Stimulated activated CD4-positive, alpha-beta T cell treated with anti-CD3 and anti-CD28 coated beads, Interleukin-15, amount 100 ng/mL, for 1 hour (primary cell): ENCODE data around the gene LBX1.

Experiments used
- DNase-seq, 2 donors: peaks; one replicate each; pipeline ENCODE4 v3.0.0-alpha.2; 2020; ENCODE audit warnings: low read depth in 1 of 2, low spot score in 1 of 2

The LBX1 gene, protein sequence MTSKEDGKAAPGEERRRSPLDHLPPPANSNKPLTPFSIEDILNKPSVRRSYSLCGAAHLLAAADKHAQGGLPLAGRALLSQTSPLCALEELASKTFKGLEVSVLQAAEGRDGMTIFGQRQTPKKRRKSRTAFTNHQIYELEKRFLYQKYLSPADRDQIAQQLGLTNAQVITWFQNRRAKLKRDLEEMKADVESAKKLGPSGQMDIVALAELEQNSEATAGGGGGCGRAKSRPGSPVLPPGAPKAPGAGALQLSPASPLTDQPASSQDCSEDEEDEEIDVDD

DNA sequence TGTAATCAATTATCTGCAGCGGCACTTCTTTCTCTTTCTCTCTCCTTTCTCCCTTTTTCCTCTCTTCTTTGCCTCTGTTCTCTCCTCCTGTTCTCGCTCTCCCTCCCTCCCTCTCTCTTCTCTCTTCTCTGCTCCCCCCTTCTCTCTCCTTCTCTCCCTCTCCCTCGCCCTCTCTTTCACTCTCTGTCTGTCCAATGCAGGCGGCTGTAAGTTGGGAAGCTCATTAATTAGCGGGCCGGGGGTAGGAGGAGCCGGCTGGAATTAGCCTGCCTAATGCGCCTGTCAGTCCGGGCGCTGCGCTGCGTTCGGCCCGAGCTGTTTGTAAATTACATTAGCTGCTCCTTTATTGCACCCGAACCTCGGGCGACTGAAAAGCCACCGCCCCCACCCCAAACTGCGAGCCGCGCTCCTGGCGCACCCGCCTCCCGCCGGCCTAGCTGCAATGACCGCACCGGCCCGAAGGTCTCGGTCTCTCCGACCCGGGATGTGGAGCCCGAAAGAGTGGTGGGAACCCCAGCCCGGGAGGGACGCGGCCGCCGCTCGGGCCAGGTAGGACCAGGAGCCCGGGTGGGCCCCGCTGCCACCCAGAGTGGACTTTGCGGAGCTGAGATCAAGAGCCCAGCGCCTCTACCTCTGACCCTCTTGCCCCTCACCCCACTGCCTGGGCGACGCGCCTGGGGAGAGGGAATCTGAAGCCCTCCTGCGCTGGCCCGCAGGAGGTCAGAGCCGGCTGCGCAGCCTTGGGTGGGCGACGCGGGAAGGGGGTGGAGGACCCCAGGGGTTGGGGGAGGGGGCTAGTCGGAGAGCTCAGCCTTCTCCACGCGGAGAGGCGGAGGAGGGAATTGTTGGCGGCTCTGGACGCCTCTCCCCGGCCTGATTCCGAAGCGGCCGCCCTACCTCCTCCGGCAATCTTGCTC is at the start of gene LBX1:
TSS of gene LBX1 (minus strand) at position 198 of the 917 bp plus-strand sequence. CDS start 648 bp downstream, outside the sequence.
- DNase-seq, result no peak

DNA sequence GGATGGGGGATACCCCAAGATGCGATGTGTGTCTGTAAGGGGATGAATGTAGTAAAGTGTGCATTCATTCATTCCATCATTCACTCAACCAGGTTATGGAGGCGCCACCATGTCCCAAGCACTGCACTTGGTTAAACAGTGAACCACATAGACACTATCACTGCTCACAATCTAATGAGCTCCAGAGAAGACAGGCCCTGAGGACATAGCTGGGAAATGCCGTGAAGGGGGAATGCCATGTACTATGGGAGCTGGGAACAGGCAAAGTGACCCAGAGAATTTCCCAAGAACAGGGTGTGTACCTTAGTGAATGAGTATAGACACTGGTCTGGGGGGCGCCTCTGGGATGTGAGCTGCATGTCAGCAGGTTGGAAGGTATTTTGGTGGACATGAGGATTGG is 44.5 kb upstream of the LBX1 start:
- DNase-seq, result no peak

DNA sequence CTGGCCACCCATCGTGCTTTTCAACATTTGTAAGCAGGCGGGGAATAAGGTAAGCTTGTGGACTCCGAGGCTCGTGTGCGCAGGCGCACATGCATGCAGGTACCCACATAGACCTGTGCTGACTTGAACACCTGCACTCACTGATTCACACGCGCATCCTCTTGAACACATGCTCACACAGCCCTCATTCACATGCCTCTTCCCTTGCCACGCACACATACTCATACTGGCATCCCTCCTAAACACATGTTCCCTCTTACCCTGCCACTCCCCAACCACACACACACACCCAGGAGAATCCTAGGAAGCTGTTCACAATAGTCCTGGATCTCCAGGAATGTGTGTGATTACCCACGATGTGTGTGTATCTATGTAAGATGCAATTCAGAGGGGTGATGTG is 44.1 kb upstream of the LBX1 start:
- DNase-seq, result no peak

DNA sequence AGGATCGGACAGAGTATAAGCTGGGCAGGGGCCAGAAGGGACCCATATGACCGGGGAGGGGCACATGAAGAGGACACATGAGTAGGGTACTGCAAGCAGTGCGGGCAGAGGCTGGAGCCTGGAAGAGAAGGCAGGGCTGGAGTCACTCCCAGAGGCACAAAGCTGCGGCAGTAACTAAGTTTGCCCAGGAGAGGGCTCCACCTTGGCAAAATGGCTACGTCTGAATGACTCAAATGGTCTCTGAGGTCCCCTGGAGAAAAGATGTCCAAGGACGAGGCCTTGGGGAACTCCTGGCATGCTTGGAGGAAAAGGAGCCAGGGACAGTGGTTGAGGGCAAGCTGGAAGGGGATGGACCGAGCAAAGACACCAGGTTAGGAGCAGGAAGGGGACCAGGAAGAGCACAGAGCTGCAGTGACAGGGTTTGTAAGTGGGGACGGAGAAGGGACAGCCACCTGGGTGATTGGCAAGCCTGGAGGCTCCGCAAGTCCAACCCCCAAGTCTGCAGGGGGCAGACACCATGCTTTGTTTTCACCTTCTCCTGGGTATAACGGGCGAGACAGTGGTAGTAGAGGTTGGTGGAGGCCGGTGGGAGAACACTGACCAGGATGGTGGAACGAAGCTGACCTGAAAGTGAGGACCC is 43.1 kb upstream of the LBX1 start:
- peak in 1 of 2 donors; percentile 39 for DNase-seq

DNA sequence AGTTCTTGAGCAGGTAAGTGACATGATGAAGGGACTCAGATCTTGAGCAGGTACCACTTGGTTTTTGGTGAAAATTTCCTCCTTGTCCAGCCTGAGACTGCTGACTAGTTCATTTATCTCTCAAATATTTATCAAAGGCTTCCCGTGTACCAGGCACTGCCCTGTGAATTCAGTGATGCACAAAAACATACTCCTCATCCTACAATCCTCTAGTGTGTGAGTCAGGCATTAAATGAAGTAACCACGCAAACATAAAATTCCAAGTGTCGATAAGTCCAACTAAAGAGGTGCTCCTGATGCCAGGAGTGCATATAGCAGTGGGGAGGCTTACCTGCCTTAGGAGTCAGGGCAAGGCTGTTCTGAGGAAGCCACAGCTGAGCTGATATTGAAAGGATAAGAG is 41.5 kb upstream of the LBX1 start:
- no peak for DNase-seq

DNA sequence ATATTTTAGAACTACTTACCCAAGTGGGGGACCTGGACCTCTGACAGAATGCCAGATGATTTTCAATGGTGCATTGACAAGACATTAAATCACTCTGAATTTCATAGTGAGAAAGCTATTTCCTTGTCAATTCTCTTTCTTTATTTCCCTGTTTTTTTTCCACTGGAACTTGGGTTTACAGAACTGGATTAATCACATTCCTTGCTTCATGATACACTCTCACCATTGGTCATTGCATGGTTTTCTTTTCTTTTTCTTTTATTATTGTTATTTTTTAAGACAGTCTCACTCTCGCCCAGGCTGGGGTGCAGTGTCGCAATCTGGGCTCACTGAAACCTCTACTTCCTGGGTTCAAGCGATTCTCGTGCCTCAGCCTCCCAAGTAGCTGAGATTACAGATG is 38.5 kb upstream of the LBX1 start:
- no peak for DNase-seq

DNA sequence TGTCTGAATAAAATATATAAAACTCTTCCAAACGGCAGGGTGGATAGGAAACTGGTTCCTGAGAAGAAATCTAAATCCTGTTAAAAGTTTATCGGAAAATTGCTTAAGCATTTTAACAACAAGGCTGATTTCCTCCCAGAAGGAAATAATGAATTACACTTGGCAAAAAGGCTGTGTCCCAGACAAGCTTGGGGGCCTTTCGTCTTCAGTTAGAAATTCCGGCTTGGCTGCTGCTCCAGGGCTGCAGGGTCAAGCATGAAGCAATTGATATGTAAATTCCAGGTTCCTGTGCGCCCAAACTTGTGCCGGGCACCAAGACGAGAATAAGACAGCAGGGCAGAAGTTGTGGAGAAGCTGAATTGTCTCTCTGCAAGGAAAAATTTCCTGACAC is 38.0 kb upstream of the LBX1 start:
- no peak for DNase-seq

DNA sequence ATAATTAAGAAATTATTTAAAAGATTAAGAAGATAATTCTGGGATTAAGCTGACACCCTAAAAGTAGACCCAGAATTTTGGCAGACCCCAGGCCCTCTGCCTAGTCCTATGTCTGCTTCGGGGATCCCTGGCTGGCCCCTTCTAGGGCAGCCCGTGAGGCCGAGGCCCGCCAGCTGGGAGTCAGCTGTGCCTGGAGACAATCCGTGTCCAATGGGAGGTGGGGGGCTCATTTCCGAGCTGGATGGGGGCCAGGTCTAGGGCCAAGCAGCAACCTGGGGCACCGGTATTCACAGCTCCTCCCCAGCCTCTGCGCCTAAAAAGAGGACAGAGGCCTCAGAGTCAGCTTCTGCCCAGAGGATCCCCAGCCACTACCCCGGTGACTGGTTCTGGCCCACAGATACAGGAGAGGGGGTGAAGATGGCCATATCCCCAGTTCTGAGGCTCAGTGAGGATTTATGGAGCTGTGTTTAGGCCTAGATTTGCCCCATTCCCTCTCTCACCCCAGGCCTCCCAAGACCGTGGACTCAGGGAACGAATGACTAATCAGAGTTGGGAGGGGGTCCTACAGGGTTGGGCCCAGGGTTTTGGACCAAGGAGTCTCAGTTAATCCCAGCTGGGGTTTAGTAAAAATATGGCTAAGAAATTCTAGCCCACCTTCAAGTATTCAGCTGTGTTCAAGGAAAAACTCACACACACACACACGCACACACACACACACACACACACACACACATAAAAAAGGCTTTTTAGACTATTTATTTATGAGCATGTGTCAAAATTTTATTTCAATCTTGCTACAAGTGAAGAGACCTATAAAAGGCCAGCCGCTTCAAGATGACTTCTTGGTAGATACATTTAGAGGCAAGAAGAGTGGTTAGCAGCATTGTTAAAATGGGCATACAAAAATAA is 37.4 kb upstream of the LBX1 start:
- DNase-seq, result no peak

DNA sequence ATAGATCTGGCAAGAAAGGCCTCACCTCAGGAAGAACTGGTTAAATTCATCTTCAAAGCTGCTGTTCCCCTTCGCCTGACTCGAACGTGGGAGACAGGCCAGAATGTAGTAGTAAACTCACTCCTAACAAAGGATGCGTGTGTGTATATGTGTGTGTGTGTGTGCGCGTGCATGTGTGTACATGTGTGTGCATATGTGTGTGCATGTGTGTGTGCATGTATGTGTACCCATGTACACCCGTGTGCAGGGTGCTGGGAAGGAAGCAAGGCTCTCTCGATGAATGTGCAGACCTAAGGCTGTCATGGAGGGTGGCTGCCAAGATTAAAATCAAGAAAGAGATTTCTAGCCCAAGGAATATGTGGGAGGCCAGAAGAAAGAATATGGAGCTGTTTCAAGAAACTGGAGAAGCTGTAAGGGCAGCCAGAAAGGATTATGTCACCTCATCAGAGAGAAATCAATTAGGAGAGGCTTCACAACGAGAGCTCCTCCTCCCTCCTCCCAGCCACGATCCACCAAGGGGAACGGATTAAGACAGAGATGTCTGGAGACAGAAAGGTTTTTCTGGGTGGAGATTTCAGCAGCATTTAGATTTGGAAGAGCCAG is 34.0 kb upstream of the LBX1 start:
- DNase-seq, result no peak

DNA sequence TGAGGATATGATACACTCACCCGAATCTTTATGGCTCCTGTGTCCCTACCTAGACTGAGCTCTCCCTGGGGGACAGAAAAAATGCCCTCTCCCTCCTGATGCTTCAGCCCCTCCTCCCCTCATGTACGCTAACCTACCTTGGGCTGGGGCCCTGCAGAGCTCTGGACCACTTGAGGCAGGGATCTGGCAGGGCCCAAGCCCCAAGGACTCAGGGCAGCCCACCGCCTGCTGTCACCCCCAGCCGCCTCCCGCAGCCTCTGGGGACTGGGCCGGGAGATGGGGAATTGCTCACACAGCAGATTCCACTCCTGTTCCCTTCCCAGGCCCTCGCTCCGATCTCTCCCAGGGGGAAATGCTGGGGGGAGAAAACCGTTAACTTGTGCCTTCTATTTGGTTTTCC is 32.9 kb upstream of the LBX1 start:
- no peak for DNase-seq

DNA sequence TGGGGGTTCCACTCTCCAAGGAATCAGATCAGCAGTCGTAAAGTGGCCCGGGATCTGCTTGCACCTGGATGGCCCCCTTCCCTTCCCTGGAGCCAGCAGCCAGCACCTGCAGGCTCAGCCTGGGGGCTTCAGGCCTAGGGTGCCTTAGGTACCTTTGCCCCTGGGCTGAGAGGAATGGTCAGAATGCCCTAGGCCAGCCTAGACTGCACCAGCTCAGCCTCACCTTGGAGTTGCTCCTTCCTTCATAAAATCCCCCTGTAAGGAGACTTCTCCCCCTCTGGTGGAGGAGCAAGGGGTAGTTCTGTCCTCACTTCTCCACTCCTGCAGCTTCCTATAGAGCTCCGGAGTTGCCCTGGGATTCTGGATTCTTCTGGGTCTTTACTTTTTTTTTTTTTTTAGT is 32.4 kb upstream of the LBX1 start:
- DNase-seq, result no peak

DNA sequence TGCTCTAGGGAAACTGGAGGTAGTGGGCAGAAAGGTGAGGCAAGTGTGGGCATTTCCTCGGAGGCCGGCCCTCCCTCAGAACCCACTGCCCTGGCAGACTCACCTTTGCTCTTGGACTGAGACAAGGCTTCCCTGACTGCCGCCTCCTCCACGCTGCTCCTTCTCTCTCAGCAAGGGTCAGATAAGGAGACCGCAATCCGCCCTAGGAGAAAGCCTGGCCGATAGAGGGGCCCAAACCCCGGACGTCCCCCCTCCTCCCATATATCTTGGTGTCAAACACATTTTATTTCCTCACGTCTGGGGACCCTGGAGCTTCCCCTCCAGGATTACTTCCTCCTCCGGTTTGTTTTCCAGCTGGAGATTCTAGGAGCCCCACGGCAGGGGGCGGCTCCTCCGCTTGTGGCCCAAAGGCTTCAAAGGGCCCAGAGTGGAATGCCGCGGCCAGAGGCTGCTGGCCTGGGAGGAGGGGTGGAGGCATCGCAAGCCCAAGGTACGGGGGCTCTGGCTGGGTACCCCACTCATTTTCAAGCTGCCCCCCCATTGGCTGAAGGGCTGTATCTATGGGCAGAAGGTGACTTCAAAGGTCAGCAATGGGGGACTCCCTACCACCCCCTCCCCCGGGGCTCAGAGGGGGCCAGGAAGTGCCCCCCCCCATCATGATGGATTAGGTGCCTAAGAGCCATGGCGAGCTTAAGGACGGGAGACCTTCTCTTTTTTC is 31.7 kb upstream of the LBX1 start:
- no peak for DNase-seq

DNA sequence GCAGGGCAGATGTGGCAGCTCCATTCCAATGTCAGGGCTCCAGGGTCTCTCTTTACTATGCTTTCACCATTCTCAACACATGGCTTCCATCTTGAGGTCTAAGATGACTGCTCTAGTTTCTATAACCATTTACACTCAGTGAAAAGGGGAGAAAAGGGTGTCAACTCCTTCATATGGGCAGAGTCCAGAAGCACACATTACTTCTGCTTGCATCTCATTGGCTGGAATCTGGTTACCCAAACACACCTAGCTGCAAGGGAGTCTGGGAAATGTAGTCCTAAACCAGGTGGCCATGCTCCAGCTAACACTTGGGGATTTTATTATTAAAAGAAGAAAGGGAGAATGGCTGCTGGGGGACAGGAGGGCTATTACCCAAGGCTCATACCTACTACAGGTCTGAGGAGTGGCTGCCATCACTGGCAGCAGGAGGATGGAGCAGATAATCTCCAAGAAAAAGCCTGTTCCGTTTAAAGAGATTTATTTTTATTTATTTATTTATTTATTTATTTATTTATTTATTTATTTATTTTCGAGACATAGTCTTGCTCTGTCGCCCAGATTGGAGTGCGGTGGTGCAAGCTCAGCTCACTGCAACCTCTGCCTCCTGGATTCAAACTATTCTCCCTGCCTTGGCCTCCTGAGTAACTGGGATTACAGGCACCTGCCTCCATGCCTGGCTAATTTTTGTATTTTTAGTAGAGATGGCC is 29.1 kb upstream of the LBX1 start:
- DNase-seq, result no peak

DNA sequence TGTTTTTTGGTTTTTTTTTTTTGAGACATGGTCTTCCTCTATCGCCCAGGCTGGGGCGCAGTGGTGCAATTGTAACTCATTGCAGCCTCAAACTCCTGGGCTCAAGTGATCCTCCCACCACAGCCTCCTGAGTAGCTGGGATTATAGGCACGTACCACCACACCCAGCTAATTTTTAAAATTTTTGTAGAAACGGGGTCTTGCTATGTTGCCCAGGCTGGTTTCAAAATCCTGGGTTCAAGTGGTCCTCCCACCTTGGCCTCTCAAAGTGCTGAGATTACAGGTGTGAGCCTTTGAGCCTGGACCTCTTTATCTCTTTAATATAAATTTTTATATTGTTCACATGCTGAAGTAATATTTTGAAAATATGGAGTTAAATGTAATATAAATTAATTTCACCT is 28.2 kb upstream of the LBX1 start:
- no peak for DNase-seq

DNA sequence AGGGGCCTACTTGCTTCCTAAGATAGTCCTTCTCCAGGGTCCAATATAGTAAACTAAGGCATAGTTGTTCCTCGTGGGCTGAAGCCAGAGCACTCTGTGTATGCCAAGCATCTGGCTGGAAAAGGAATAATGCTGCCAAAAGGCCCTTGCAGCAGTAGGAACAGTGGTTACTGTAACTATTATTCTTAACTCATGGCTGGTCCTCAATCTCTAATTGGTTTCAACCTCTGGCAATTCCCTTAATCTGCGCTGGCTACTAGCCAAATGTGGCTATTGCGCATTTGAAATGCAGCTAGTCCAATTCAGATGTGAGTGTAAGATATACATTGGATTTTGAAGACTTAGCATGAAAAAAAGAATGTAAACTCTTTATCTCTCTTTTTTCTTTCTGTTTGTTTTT is 27.8 kb upstream of the LBX1 start:
- no peak for DNase-seq

DNA sequence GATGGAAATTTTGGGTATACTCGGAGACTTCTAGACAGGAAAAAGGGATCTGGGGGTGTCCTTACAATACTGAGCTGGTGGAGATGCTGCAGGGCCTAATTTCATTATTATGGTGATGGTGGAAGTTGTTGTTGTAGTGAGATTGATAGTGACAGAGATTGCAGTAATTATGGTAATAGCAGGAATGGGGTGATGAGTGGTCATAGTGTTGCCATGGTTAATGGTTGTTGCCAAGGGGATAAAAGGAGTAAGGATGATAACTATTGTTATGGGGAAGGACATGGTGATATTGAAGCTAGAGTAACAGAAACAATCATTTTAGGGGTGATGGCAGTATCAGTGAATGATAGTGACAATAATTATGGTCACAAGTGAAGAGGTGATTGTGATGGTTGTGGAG is 27.1 kb upstream of the LBX1 start:
- no peak for DNase-seq

DNA sequence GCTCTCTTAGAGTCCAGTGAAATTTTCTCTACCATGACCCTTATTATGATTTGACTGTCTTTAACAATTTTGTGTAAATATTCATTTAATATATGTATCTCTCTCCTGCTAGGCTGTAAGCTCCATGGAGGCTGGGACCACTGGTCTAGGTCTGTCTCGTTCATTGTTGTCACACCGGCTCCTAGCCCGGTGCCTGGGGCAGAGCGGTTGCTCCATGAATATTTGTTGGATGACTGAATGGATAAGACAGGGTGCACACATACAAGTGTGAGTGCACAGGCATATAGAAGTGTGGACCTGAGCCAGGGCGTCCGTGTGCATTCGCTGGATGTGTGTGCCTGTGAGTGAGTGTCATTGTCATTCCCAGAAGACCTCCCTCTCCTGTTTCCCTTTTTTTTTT is 20.9 kb upstream of the LBX1 start:
- no peak for DNase-seq

DNA sequence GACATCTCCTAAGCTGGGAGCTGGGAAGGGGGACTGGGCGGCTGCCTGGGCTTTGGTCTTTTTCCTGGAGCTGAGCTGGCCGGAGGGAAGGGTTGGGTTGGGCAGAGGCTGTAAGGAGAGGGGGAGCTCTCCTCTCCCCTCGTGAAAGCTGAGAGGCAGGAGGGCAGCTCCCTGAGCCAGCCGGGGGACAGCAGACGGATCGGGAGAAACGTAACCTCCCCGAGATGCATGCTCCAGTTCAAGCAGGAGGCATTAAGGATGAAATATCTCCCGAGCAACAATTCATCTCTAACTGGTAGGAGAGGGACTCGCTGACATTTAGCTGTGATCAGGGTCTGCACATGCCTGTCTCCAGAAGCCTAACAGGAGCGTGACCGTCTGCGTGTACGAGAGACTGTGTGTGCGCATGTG is 19.9 kb upstream of the LBX1 start:
- DNase-seq, result no peak

DNA sequence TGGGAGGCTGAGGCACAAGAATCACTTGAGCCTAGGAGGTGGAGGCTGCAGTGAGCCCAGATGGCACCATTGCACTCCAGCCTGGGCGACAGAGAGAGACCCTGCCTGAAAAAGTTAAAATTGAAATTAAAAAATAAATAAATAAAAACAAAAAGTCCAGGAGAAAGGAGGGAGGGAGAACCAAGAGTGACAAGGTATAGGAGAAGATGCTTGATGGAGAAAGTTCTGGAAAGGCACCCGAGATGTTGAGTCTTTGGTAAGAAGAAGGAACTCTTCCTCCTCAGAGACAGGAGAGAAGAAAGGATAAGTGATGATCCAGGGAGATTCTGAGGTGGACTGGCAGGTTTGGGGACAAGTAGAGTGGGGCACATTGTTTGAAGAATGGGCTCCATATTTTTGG is 17.4 kb upstream of the LBX1 start:
- no peak for DNase-seq
